ENCODE data around the gene RSPH6A. TPM values are rescaled to one million over a fixed set of nuclear protein-coding genes. Genes with fewer than 3 reads are reported as not detected.
A peak's percentile ranks its signal among the peaks of the same experiment; 100 is the strongest.

The RSPH6A gene
- total RNA-seq, 1 experiment from 2014 or later = 0.55 TPM

DNA sequence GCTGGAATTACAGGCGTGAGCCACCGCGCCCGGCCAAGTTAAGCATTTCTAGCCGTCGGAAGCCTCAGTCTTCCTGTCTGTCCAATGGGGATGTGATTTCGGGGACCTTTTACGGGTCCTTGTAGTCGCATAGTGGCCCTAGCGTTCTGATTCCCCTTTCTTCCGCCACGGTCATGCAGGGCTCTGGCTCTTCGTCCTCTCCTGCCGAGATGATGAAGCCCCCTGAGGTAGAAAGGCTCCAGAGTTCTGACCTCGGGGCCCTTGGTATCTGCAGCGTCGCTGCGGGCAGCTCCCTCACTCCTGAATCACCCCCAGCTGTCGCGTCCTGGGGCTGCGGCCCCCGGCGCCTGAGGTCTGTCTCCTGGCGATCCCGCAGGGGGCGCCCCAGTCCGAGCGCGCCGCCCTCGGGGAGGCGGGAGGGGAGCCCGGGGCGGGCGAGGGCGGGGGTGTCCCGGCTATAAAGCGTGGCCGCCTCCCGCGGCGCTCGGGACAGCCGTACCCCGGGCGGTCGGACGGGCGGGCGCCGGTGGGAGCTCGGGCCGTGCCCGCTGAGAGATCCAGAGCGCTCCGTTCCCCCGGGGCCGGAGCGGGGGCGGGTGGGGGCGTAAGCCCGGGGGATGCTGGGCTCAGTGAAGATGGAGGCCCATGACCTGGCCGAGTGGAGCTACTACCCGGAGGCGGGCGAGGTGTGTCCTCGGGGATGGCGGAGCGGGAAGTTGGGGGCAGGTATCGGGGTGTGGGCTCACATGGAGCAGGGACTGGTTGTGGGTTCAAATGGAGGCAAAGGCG lies 48.9 kb upstream of the RSPH6A start, which contains the start of gene FOXA3:
FOXA3 (plus strand) TSS at position 487 of the 789 bp plus-strand sequence; CDS start at position 618, 131 bp downstream.
- no peak within 1 kb of the TSS for H3K4ac ChIP-seq (ENCODE audit: low read depth, low read length)
- DNase-seq = peak; percentile 83
- H3K14ac ChIP-seq (ENCODE audit: insufficient read depth, low read length) = peak within 1 kb of the TSS; percentile 98; the same call in 1 of the 2 replicates
- peak within 1 kb of the TSS; percentile 85 to 99 (median 96); a peak in 6 of 7 replicates for H3K27ac Mint-ChIP-seq
- H3K27ac ChIP-seq (ENCODE audit: insufficient read length, low read depth, low read length) = no peak within 1 kb of the TSS
- no peaks in the 10 kb centered on the region; the same call in 1 of the 2 replicates for H3K27me3 Mint-ChIP-seq (ENCODE audit: low read depth)
- WGBS (ENCODE audit: extremely low coverage, insufficient read length, low lambda C conversion rate) = no CpG with 5 or more reads among the region's 71 CpGs
- H3K9me3 ChIP-seq (ENCODE audit: control insufficient read depth, low read depth, low read length) = no peaks in the 10 kb centered on the region
- H2AFZ ChIP-seq (ENCODE audit: low read length) = no peak within 1 kb of the TSS
- no peaks in the 10 kb centered on the region for H4K20me1 ChIP-seq (ENCODE audit: control insufficient read depth, insufficient read depth, insufficient read length)
- H4K91ac ChIP-seq (ENCODE audit: insufficient read length, low read depth, low read length) = no peak within 1 kb of the TSS
- H2BK5ac ChIP-seq (ENCODE audit: insufficient read length, low read length) = no peak within 1 kb of the TSS
- no peak within 1 kb of the TSS for H3T11ph ChIP-seq (ENCODE audit: low read length)
- H3K36me3 Mint-ChIP-seq (ENCODE audit: insufficient read depth in 1 of 3, low read depth in 3 of 3) = peaks cover 6 to 20% (median 11%) of the 10 kb centered on the region in 3 experiments; a peak in 6 of 7 replicates
- peak within 1 kb of the TSS; percentile 99 for H3K18ac ChIP-seq (ENCODE audit: insufficient read length, low read depth, low read length)
- H3K4me1 Mint-ChIP-seq = peaks cover 36 to 52% of the 10 kb centered on the region in 2 experiments
- H3K27me3 ChIP-seq (ENCODE audit: insufficient read depth, low read length) = no peaks in the 10 kb centered on the region
- no peak within 1 kb of the TSS for H3K23ac ChIP-seq (ENCODE audit: insufficient read length, low read depth, low read length)
- TF ChIP-seq, protein P1, sequence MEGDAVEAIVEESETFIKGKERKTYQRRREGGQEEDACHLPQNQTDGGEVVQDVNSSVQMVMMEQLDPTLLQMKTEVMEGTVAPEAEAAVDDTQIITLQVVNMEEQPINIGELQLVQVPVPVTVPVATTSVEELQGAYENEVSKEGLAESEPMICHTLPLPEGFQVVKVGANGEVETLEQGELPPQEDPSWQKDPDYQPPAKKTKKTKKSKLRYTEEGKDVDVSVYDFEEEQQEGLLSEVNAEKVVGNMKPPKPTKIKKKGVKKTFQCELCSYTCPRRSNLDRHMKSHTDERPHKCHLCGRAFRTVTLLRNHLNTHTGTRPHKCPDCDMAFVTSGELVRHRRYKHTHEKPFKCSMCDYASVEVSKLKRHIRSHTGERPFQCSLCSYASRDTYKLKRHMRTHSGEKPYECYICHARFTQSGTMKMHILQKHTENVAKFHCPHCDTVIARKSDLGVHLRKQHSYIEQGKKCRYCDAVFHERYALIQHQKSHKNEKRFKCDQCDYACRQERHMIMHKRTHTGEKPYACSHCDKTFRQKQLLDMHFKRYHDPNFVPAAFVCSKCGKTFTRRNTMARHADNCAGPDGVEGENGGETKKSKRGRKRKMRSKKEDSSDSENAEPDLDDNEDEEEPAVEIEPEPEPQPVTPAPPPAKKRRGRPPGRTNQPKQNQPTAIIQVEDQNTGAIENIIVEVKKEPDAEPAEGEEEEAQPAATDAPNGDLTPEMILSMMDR (conservative IDR thresholded peaks at IDR 0.05) = peak; percentile 92
- peak within 1 kb of the TSS; percentile 52 for H2BK12ac ChIP-seq (ENCODE audit: insufficient read length, low read depth, low read length)
- peak within 1 kb of the TSS; percentile 83 for H3K4me2 ChIP-seq (ENCODE audit: insufficient read depth, insufficient read length, low read length)
- H3K9ac ChIP-seq (ENCODE audit: extremely low read depth, insufficient read length, low read length) = peak within 1 kb of the TSS; percentile 87
- no peak within 1 kb of the TSS for H3K56ac ChIP-seq (ENCODE audit: insufficient read length, low read depth, low read length)
- no peak within 1 kb of the TSS for H2BK120ac ChIP-seq (ENCODE audit: low read depth, low read length, poor library complexity, severe bottlenecking)
- H2BK20ac ChIP-seq (ENCODE audit: low read depth, low read length, poor library complexity, severe bottlenecking) = no peak within 1 kb of the TSS
- no peak within 1 kb of the TSS for H4K5ac ChIP-seq (ENCODE audit: insufficient read length, low read depth, low read length)
- peaks cover 10% of the 10 kb centered on the region; the same call in 1 of the 2 replicates for H3K79me2 ChIP-seq (ENCODE audit: insufficient read depth, low read length)
- H2BK15ac ChIP-seq (ENCODE audit: low read depth, low read length) = no peak within 1 kb of the TSS
- peak within 1 kb of the TSS; percentile 97 to 100 for H3K4me3 Mint-ChIP-seq
- peaks cover 3% of the 10 kb centered on the region for H3K79me1 ChIP-seq (ENCODE audit: insufficient read depth, low read depth, low read length, poor library complexity, severe bottlenecking)
- peaks cover 5% of the 10 kb centered on the region; the same call in 1 of the 2 replicates for H3K4me1 ChIP-seq (ENCODE audit: insufficient read depth, low read length)
- H3K23me2 ChIP-seq (ENCODE audit: insufficient read length, low read depth, low read length, poor library complexity, severe bottlenecking) = peaks cover 18% of the 10 kb centered on the region
- H4K8ac ChIP-seq (replicated peaks; ENCODE audit: insufficient read length, low read depth, low read length) = no peak within 1 kb of the TSS
- no peaks in the 10 kb centered on the region; a peak in 1 of 5 replicates for H3K9me3 Mint-ChIP-seq
- H2AK5ac ChIP-seq (ENCODE audit: insufficient read length, low read length) = no peak within 1 kb of the TSS

Data from H9 (cell line).